A549 (cell line): Measurements from ENCODE around the gene MTHFD2L. TPM values are rescaled to one million over a fixed set of nuclear protein-coding genes. Genes with fewer than 3 reads are reported as not detected.

Experiments used
- ATAC-seq, 2 experiments: fragments of 200-7000 bp in 1 of 2; fragments of >200 bp in 1 of 2; cut with Nextera tagmentation in 1 of 2; cut with Tn5 transposase in 1 of 2; 3 replicates each; pipeline versions ENCODE4 v1.8.0 to v1.9.1; 2018 to 2020; ENCODE audit warnings: mild to moderate bottlenecking in 1 of 2, moderate library complexity in 1 of 2
- CTCF ChIA-PET: fragments of 300-600 bp; sonication (Branson Sonifier 250); formaldehyde crosslinking; extraction: SDS; loops from one replicate; lab custom pipeline; 2021; ENCODE audit warnings: antibody characterized with exemption, inconsistent platforms; lab: Yijun Ruan, JAX
- POLR2A ChIA-PET: fragments of 350-600 bp; formaldehyde crosslinking; extraction: SDS; loops from one replicate; lab custom pipeline; 2021; ENCODE audit warnings: antibody characterized with exemption, inconsistent platforms; lab: Yijun Ruan, JAX
- DNase-seq, 2 experiments: peaks; one replicate each; pipeline versions ENCODE4 v3.0.0 to v3.0.0-alpha.2; 2011 to 2016; ENCODE audit warnings: low read depth in 1 of 2, low spot score in 1 of 2
- FAIRE-seq: peaks from 2 replicates; lab custom pipeline; 2011; peaks lifted over from hg19 to GRCh38; lab: Jason Lieb, UNC
- H3K27ac ChIP-seq, 2 experiments: fragments of >200 bp; sonication (Bioruptor Twin); formaldehyde crosslinking; 3 replicates each; pipeline ENCODE4 v1.5.1; 2016 to 2017
- H3K4me1 ChIP-seq: fragments of >200 bp; sonication (Bioruptor Twin); formaldehyde crosslinking; 3 replicates; pipeline ENCODE4 v1.6.1; 2016
- H3K4me2 ChIP-seq: fragments of >200 bp; sonication (Bioruptor Twin); formaldehyde crosslinking; 3 replicates; pipeline ENCODE4 v1.6.1; 2016
- H3K4me3 ChIP-seq: fragments of >200 bp; sonication (Bioruptor Twin); formaldehyde crosslinking; 3 replicates; pipeline ENCODE4 v1.5.1; 2016
- H3K9me3 ChIP-seq: fragments of >200 bp; sonication (Bioruptor Twin); formaldehyde crosslinking; 3 replicates; pipeline ENCODE4 v1.6.1; 2016
- BCL3 ChIP-seq: fragments of >200 bp; sonication (Bioruptor Twin); formaldehyde crosslinking; IDR thresholded peaks from 3 replicates; pipeline ENCODE4 v1.6.1; 2016
- BHLHE40 ChIP-seq: IDR thresholded peaks from 2 replicates; pipeline ENCODE4 v1.6.1; 2012; ENCODE audit warnings: low read depth, low read length, inconsistent platforms
- CBX2 ChIP-seq: fragments of 200-600 bp; sonication (generic); IDR thresholded peaks from 2 replicates; pipeline ENCODE4 v1.6.1; 2016; ENCODE audit warnings: low read depth, mild to moderate bottlenecking, borderline replicate concordance
- CEBPB ChIP-seq, 2 experiments: fragments of >200 bp in 1 of 2; sonication (Bioruptor Twin) in 1 of 2; formaldehyde crosslinking in 1 of 2; IDR thresholded peaks; 2 replicates each; pipeline ENCODE4 v1.6.1; 2012 to 2016
- ELK1 ChIP-seq: fragments of 150-350 bp; IDR thresholded peaks from 2 replicates; pipeline ENCODE4 v1.6.1; 2014; ENCODE audit warnings: low read depth, mild to moderate bottlenecking, low read length
- EP300 ChIP-seq, 2 experiments: fragments of >200 bp; sonication (Bioruptor Twin); formaldehyde crosslinking; IDR thresholded peaks; 2 replicates in 1 of 2; 3 replicates in 1 of 2; pipeline ENCODE4 v1.6.1; 2016 to 2017
- ESRRA ChIP-seq: fragments of 150-350 bp; IDR thresholded peaks from 2 replicates; pipeline ENCODE4 v1.6.1; 2014; ENCODE audit warnings: mild to moderate bottlenecking, low read length, borderline replicate concordance
- FOSB ChIP-seq: fragments of 250-450 bp; sonication (Bioruptor Pico); IDR thresholded peaks from 2 replicates; pipeline ENCODE4 v1.5.0; 2020; ENCODE audit warnings: mild to moderate bottlenecking, moderate library complexity
- FOXS1 ChIP-seq: fragments of 250-450 bp; sonication (Bioruptor Pico); IDR thresholded peaks from 2 replicates; pipeline ENCODE4 v1.5.0; 2020; ENCODE audit warnings: mild to moderate bottlenecking, moderate library complexity
- HDAC2 ChIP-seq: fragments of 200-600 bp; sonication (generic); IDR thresholded peaks from 2 replicates; pipeline ENCODE4 v1.6.1; 2016
- HES2 ChIP-seq: fragments of >200 bp; sonication (Bioruptor Twin); formaldehyde crosslinking; IDR thresholded peaks from 2 replicates; pipeline ENCODE4 v1.6.1; 2016
- HEYL ChIP-seq: fragments of 250-450 bp; sonication (Bioruptor Pico); IDR thresholded peaks from 2 replicates; pipeline ENCODE4 v1.8.0; 2021; ENCODE audit warnings: mild to moderate bottlenecking, moderate library complexity
- HOXA7 ChIP-seq: fragments of 250-450 bp; sonication (Bioruptor Pico); IDR thresholded peaks from 2 replicates; pipeline ENCODE4 v1.5.0; 2020; ENCODE audit warnings: mild to moderate bottlenecking, moderate library complexity
- HOXB13 ChIP-seq: fragments of 250-450 bp; sonication (Bioruptor Pico); IDR thresholded peaks from 2 replicates; pipeline ENCODE4 v1.5.0; 2020; ENCODE audit warnings: low read depth, mild to moderate bottlenecking, moderate library complexity
- HOXB5 ChIP-seq: fragments of 250-450 bp; sonication (Bioruptor Pico); IDR thresholded peaks from 2 replicates; pipeline ENCODE4 v1.5.0; 2020; ENCODE audit warnings: mild to moderate bottlenecking, moderate library complexity
- KDM1A ChIP-seq: fragments of 200-600 bp; sonication (generic); IDR thresholded peaks from 2 replicates; pipeline ENCODE4 v1.6.1; 2016; ENCODE audit warnings: low read depth, mild to moderate bottlenecking
- KDM5A ChIP-seq: fragments of 200-600 bp; sonication (generic); IDR thresholded peaks from 2 replicates; pipeline ENCODE4 v1.6.1; 2016; ENCODE audit warnings: antibody characterized with exemption, mild to moderate bottlenecking
- MAX ChIP-seq: IDR thresholded peaks from 2 replicates; pipeline ENCODE4 v1.6.1; 2012
- MYC ChIP-seq: IDR thresholded peaks from 2 replicates; pipeline ENCODE4 v1.6.1; 2012; ENCODE audit warnings: mild to moderate bottlenecking, inconsistent platforms, low read length, improper control_type of control experiment, borderline replicate concordance
- NPAS2 ChIP-seq: fragments of 250-450 bp; sonication (Bioruptor Pico); IDR thresholded peaks from 2 replicates; pipeline ENCODE4 v1.8.0; 2022; ENCODE audit warnings: mild to moderate bottlenecking, moderate library complexity, borderline replicate concordance
- NR3C1 ChIP-seq: fragments of >200 bp; sonication (Bioruptor Twin); formaldehyde crosslinking; IDR thresholded peaks from 3 replicates; pipeline ENCODE4 v1.6.1; 2017
- PBX3 ChIP-seq: IDR thresholded peaks from 2 replicates; pipeline ENCODE4 v1.6.1; 2012
- PHF8 ChIP-seq: fragments of 200-600 bp; sonication (generic); IDR thresholded peaks from 2 replicates; pipeline ENCODE4 v1.6.1; 2016; ENCODE audit warnings: low read depth, mild to moderate bottlenecking, antibody characterized with exemption, moderate library complexity, borderline replicate concordance
- RCOR1 ChIP-seq: fragments of 150-350 bp; IDR thresholded peaks from 2 replicates; pipeline ENCODE4 v1.6.1; 2014; ENCODE audit warnings: antibody characterized with exemption, low read length, low read depth
- REST ChIP-seq: fragments of 200-600 bp; sonication (generic); IDR thresholded peaks from 2 replicates; pipeline ENCODE4 v1.6.1; 2016; ENCODE audit warnings: antibody characterized with exemption, mild to moderate bottlenecking, moderate library complexity
- TFCP2L1 ChIP-seq: fragments of 250-450 bp; sonication (Bioruptor Pico); IDR thresholded peaks from 2 replicates; pipeline ENCODE4 v1.5.0; 2021; ENCODE audit warnings: mild to moderate bottlenecking
- ZC3H11A ChIP-seq: fragments of 450-650 bp; IDR thresholded peaks from 2 replicates; pipeline ENCODE4 v1.6.1; 2014; ENCODE audit warnings: antibody characterized with exemption, mild to moderate bottlenecking
- WGBS: methylation state at CpG from one replicate; pipeline ENCODE4 v1.1.6; 2017; ENCODE audit errors: missing lambda C conversion rate; 5-methylcytosine and 5-hydroxymethylcytosine counted together
- polyA plus RNA-seq, 4 experiments: library from polyadenylated mRNA; depleted of rRNA in 3 of 4; stranded (reverse); fragments of >200 nt; fragmentation: RNase III in 1 of 4; extraction: RNeasy Plus Mini Kit Qiagen cat#74134 plus additional on column Dnase treatment in 1 of 4; gene quantifications; 2 replicates in 3 of 4; 3 replicates in 1 of 4; pipeline ENCODE4 v1.2.3, GENCODE V29; 2011 to 2017

MTHFD2L gene
- polyA plus RNA-seq, 2 of the 4 experiments (the other 2 are of a cell fraction), result 8.5 to 19.3 TPM

- peaks cover 15% of the 10 kb centered on the region; the same call in 2 of the 3 replicates for H3K9me3 ChIP-seq
- no peaks in the 10 kb centered on the region for H3K4me1 ChIP-seq
- no peak for ATAC-seq
- TF ChIP-seq NR3C1 (no peak), RCOR1 (no peak), CEBPB (IDR thresholded peaks at IDR 0.05) (no peak), HOXB13 (CRISPR knock-in tag) (no peak), KDM1A (no peak), HOXB5 (no peak), CBX2 (no peak), BCL3 (no peak), ZC3H11A (no peak), ELK1 (no peak), MYC (no peak), HOXA7 (CRISPR knock-in tag) (no peak), TFCP2L1 (CRISPR knock-in tag) (no peak), REST (no peak), HDAC2 (no peak)
- CTCF ChIA-PET, result interaction anchor here (0.6 kb wide), 1 partner anchor 1495 kb away, joined by 4 read pairs; no protein-coding TSS in a partner anchor
- no peak overlapping the region for H3K4me3 ChIP-seq
- H3K27ac ChIP-seq, result no peak overlapping the region
- DNase-seq, result no peak
- no peak for FAIRE-seq
- POLR2A ChIA-PET, result no interaction called here
- H3K4me2 ChIP-seq, result no peak overlapping the region
Measured at GRCh38 chr4:74252933-74253332, 95.0 kb downstream of the MTHFD2L start.

GRCh38 chr4:74254386-74254785 is 96.5 kb downstream of the MTHFD2L start:
- WGBS, result 88% methylated on average over 1 of the region's 1 CpG
- Histone ChIP-seq H3K4me3 (no peak overlapping the region), H3K27ac (no peak overlapping the region), H3K4me1 (no peaks in the 10 kb centered on the region), H3K9me3 (peaks cover 15% of the 10 kb centered on the region; the same call in 2 of the 3 replicates), H3K4me2 (no peak overlapping the region)
- no peak for ATAC-seq
- POLR2A ChIA-PET, result no interaction called here
- FAIRE-seq, result no peak
- CTCF ChIA-PET, result no interaction called here
- no peak for DNase-seq
- TF ChIP-seq ESRRA (no peak), KDM5A (no peak), REST (no peak), MYC (no peak), PHF8 (no peak), NPAS2 (CRISPR knock-in tag) (no peak), HOXB5 (no peak), MAX (no peak), PBX3 (no peak), FOSB (CRISPR knock-in tag) (no peak), FOXS1 (CRISPR knock-in tag) (no peak), HES2 (no peak), EP300 (IDR thresholded peaks at IDR 0.05) (no peak), HEYL (CRISPR knock-in tag) (no peak), BHLHE40 (no peak), HDAC2 (no peak)
